GM12878 (cell line): ENCODE measurements around the gene KRTAP26-1. TPM values are rescaled to one million over a fixed set of nuclear protein-coding genes. Genes with fewer than 3 reads are reported as not detected.

ENCODE experiments used
- ATAC-seq: fragments of 200-7000 bp; cut with Tn5 transposase; 3 replicates; pipeline ENCODE4 v1.9.1; 2020; ENCODE audit warnings: mild to moderate bottlenecking, moderate library complexity
- BruUV-seq: library from RNA; stranded (reverse); fragments of 400-500 nt; replicated peaks from 2 replicates; lab custom pipeline; 2021; lab: Mats Ljungman, UMichigan
- CTCF ChIA-PET: fragments of 300-600 bp; sonication (Branson Sonifier 250); formaldehyde crosslinking; extraction: SDS; loops from one replicate; lab custom pipeline; 2021; ENCODE audit warnings: inconsistent platforms; lab: Yijun Ruan, JAX
- POLR2A ChIA-PET: fragments of 350-600 bp; formaldehyde crosslinking; extraction: SDS; loops from one replicate; lab custom pipeline; 2021; ENCODE audit warnings: inconsistent platforms; lab: Charles Lee
- RAD21 ChIA-PET: fragments of 300-600 bp; sonication (Branson Sonifier 250); formaldehyde crosslinking; loops from one replicate; lab custom pipeline; 2023; ENCODE audit warnings: antibody characterized with exemption; ENCODE audit not compliant: unreplicated experiment; lab: Charles Lee
- SMC1A ChIA-PET: fragments of 300-600 bp; sonication (Branson Sonifier 250); formaldehyde crosslinking; loops from one replicate; lab custom pipeline; 2023; ENCODE audit not compliant: unreplicated experiment, uncharacterized antibody; lab: Charles Lee
- DNase-seq: peaks from one replicate; pipeline ENCODE4 v3.0.0-alpha.2; 2011; ENCODE audit warnings: low read depth, low spot score
- FAIRE-seq: peaks from 3 replicates; lab custom pipeline; 2011; peaks lifted over from hg19 to GRCh38; lab: Jason Lieb, UNC
- H2AFZ ChIP-seq: 2 replicates; pipeline ENCODE4 v1.6.0; 2011; ENCODE audit warnings: low read depth, low read length, control low read depth; ENCODE audit not compliant: control insufficient read depth
- H3K27ac ChIP-seq: 2 replicates; pipeline ENCODE4 v1.5.1; 2011; ENCODE audit warnings: control low read depth; ENCODE audit not compliant: control insufficient read depth, insufficient read depth
- H3K27me3 ChIP-seq, 2 experiments: replicated peaks in 1 of 2; 2 replicates each; pipeline versions ENCODE4 v1.6.0 to v1.6.1; 2011; ENCODE audit warnings: low read length in 1 of 2; ENCODE audit not compliant: control insufficient read depth in 2 of 2, insufficient read depth in 2 of 2
- H3K36me3 ChIP-seq, 2 experiments: 2 replicates each; pipeline ENCODE4 v1.5.1; 2011; ENCODE audit warnings: low read length in 1 of 2; ENCODE audit not compliant: control insufficient read depth in 2 of 2, insufficient read depth in 2 of 2
- H3K4me1 ChIP-seq: 2 replicates; pipeline ENCODE4 v1.6.1; 2011; ENCODE audit warnings: mild to moderate bottlenecking, low read length, moderate library complexity, mixed read lengths; ENCODE audit not compliant: control insufficient read depth, insufficient read depth
- H3K4me2 ChIP-seq: 2 replicates; pipeline ENCODE4 v1.6.0; 2011; ENCODE audit warnings: control low read depth; ENCODE audit not compliant: control insufficient read depth, insufficient read depth
- H3K4me3 ChIP-seq: fragments of 200-600 bp; sonication (generic); 2 replicates; pipeline ENCODE4 v1.5.1; 2016
- H3K79me2 ChIP-seq: 2 replicates; pipeline ENCODE4 v1.6.0; 2011; ENCODE audit warnings: low read length; ENCODE audit not compliant: control insufficient read depth, insufficient read depth
- H3K9ac ChIP-seq: 2 replicates; pipeline ENCODE4 v1.8.0; 2011; ENCODE audit warnings: low read length, control low read depth, mixed read lengths; ENCODE audit not compliant: control insufficient read depth, insufficient read depth
- H3K9me3 ChIP-seq: replicated peaks from 3 replicates; pipeline ENCODE4 v1.5.1; 2011; ENCODE audit warnings: mild to moderate bottlenecking, low read length; ENCODE audit not compliant: control insufficient read depth, insufficient read depth
- H4K20me1 ChIP-seq: 2 replicates; pipeline ENCODE4 v1.6.0; 2011; ENCODE audit not compliant: control insufficient read depth, insufficient read depth
- CBFB ChIP-seq: IDR thresholded peaks from 2 replicates; pipeline ENCODE4 v1.6.1; 2016; ENCODE audit warnings: antibody characterized with exemption, low read depth
- CREB1 ChIP-seq: IDR thresholded peaks from 2 replicates; pipeline ENCODE4 v1.6.1; 2012; ENCODE audit warnings: low read depth, mild to moderate bottlenecking, inconsistent platforms
- CTCF ChIP-seq, 3 experiments: IDR thresholded peaks in 2 of 3; conservative IDR thresholded peaks in 1 of 3; 2 replicates each; pipeline ENCODE4 v1.5.1; 2011; ENCODE audit warnings: low read depth in 3 of 3, low read length in 3 of 3, mild to moderate bottlenecking in 3 of 3, control low read depth in 2 of 3, moderate library complexity in 2 of 3, inconsistent platforms in 1 of 3, mixed read lengths in 1 of 3; ENCODE audit not compliant: control insufficient read depth in 2 of 3, insufficient read depth in 1 of 3; ENCODE audit errors: extremely low read depth in 1 of 3
- EZH2 ChIP-seq: IDR thresholded peaks from 2 replicates; pipeline ENCODE4 v1.6.1; 2012; ENCODE audit warnings: low read depth, mild to moderate bottlenecking, control low read depth, inconsistent platforms, low read length, borderline replicate concordance; ENCODE audit not compliant: control insufficient read depth
- GABPA ChIP-seq: IDR thresholded peaks from 2 replicates; pipeline ENCODE4 v1.6.1; 2014; ENCODE audit warnings: antibody characterized with exemption, low read depth, mild to moderate bottlenecking, inconsistent platforms
- HDGF ChIP-seq: fragments of 450-650 bp; IDR thresholded peaks from 2 replicates; pipeline ENCODE4 v1.6.1; 2016; ENCODE audit warnings: antibody characterized with exemption
- MEF2A ChIP-seq: IDR thresholded peaks from 2 replicates; pipeline ENCODE4 v1.6.1; 2011; ENCODE audit warnings: low read depth, mild to moderate bottlenecking, low read length, moderate library complexity; ENCODE audit not compliant: insufficient read depth
- MYC ChIP-seq: IDR thresholded peaks from 2 replicates; pipeline ENCODE4 v1.6.1; 2011; ENCODE audit warnings: mild to moderate bottlenecking, low read length, moderate library complexity, inconsistent platforms; ENCODE audit not compliant: insufficient read depth, insufficient replicate concordance, insufficient read length, severe bottlenecking
- NFYB ChIP-seq: IDR thresholded peaks from 2 replicates; pipeline ENCODE4 v1.6.1; 2011; ENCODE audit warnings: low read depth, mild to moderate bottlenecking, low read length, improper control_type of control experiment, moderate library complexity; ENCODE audit not compliant: insufficient read depth
- NRF1 ChIP-seq: conservative IDR thresholded peaks from 2 replicates; pipeline ENCODE4 v1.6.1; 2011; ENCODE audit warnings: mild to moderate bottlenecking, low read depth, low read length, improper control_type of control experiment
- POLR2AphosphoS5 ChIP-seq: IDR thresholded peaks from 2 replicates; pipeline ENCODE4 v1.6.1; 2011; ENCODE audit warnings: mild to moderate bottlenecking, low read length, inconsistent platforms
- POU2F2 ChIP-seq: IDR thresholded peaks from 3 replicates; pipeline ENCODE4 v1.6.1; 2011; ENCODE audit warnings: low read depth, mild to moderate bottlenecking, low read length, borderline replicate concordance
- RUNX3 ChIP-seq: IDR thresholded peaks from 2 replicates; pipeline ENCODE4 v1.6.1; 2012; ENCODE audit warnings: low read length, inconsistent platforms
- SMAD1 ChIP-seq: fragments of 450-650 bp; IDR thresholded peaks from 2 replicates; pipeline ENCODE4 v1.6.1; 2018; ENCODE audit warnings: mild to moderate bottlenecking, low read depth; ENCODE audit not compliant: partially characterized antibody
- SPI1 ChIP-seq: IDR thresholded peaks from 2 replicates; pipeline ENCODE4 v1.6.1; 2011; ENCODE audit warnings: low read depth, mild to moderate bottlenecking, low read length, moderate library complexity, borderline replicate concordance; ENCODE audit not compliant: insufficient read depth
- TCF3 ChIP-seq: IDR thresholded peaks from 2 replicates; pipeline ENCODE4 v1.6.1; 2012; ENCODE audit warnings: low read depth, mild to moderate bottlenecking, low read length, borderline replicate concordance; ENCODE audit not compliant: insufficient read depth
- ZNF24 ChIP-seq: fragments of 450-650 bp; IDR thresholded peaks from 2 replicates; pipeline ENCODE4 v1.6.1; 2017; ENCODE audit warnings: antibody characterized with exemption, mild to moderate bottlenecking
- ZNF592 ChIP-seq: fragments of 450-650 bp; IDR thresholded peaks from 2 replicates; pipeline ENCODE4 v1.6.1; 2017; ENCODE audit warnings: mild to moderate bottlenecking, moderate library complexity
- WGBS: methylation state at CpG from one replicate; pipeline ENCODE4 v1.1.6; 2016; ENCODE audit warnings: low lambda C conversion rate; ENCODE audit not compliant: insufficient replicate concordance, insufficient coverage; ENCODE audit errors: missing lambda C conversion rate; 5-methylcytosine and 5-hydroxymethylcytosine counted together
- in situ Hi-C: fragments of 300-500 bp; cut with MboI; formaldehyde crosslinking; loops from 9 replicates; pipeline ENCODE4 v1.14.3; 2018; ENCODE audit warnings: mixed read lengths
- intact Hi-C: fragments of 100-400 bp; cut with micrococcal nuclease; formaldehyde crosslinking; loops from one replicate; pipeline ENCODE4 v1.14.2; 2022; ENCODE audit not compliant: unreplicated experiment
- polyA plus RNA-seq, 11 experiments: library from polyadenylated mRNA; depleted of rRNA in 4 of 11; unstranded in 6 of 11; stranded (reverse) in 5 of 11; fragments of >200 nt; fragmentation: Nextera tagmentation in 4 of 11; fragmentation: Illumina TruSeq in 1 of 11; extraction: Ambion mirVana in 4 of 11; extraction: Trizol in 1 of 11; gene quantifications; 1 replicate in 1 of 11; 2 replicates in 10 of 11; pipeline versions ENCODE4 v1.2.1 to v1.2.3, GENCODE V29; 2011 to 2016; ENCODE audit warnings: inconsistent platforms in 2 of 11, missing spikeins in 2 of 11, low read depth in 1 of 11
- total RNA-seq, 4 experiments: library from RNA; depleted of rRNA in 3 of 4; stranded (reverse); fragments of >200 nt in 3 of 4; fragmentation: Illumina TruSeq in 1 of 4; extraction: Trizol in 1 of 4; gene quantifications; 2 replicates each; pipeline versions ENCODE4 v1.2.1 to v1.2.3, GENCODE V29; 2013 to 2021

KRTAP26-1 gene
- total and polyA plus RNA-seq, 10 of the 15 experiments (the other 5 are each of a cell fraction or from before 2014, with no cell fraction given): not detected

GRCh38 chr21:30336596-30336995, 16.5 kb upstream of the KRTAP26-1 start:
- H3K27ac ChIP-seq: no peak overlapping the region
- no peaks in the 10 kb centered on the region for H3K27me3 ChIP-seq
- BruUV-seq: no TSS peak
- no peaks in the 10 kb centered on the region for H3K9me3 ChIP-seq
- CTCF ChIA-PET: no interaction called here
- no peaks in the 10 kb centered on the region for H4K20me1 ChIP-seq
- H3K4me1 ChIP-seq: no peaks in the 10 kb centered on the region
- RAD21 ChIA-PET: no interaction called here
- TF ChIP-seq RUNX3 (no peak), EZH2 (no peak), POU2F2 (no peak), TCF3 (no peak), CBFB (no peak), CREB1 (no peak), ZNF24 (no peak), ZNF592 (no peak), MEF2A (no peak), SPI1 (no peak), HDGF (no peak), NRF1 (no peak), GABPA (no peak), SMAD1 (no peak), NFYB (no peak), POLR2AphosphoS5 (no peak), MYC (no peak), CTCF (IDR thresholded peaks at IDR 0.05 in 2 of 3, conservative IDR thresholded peaks at IDR 0.05 in 1 of 3; ENCODE audit: control insufficient read depth in 2 of 3, extremely low read depth in 1 of 3, insufficient read depth in 1 of 3, low read depth in 3 of 3, low read length in 3 of 3) (no peak)
- 5% methylated on average over 2 of the region's 2 CpGs for WGBS
- SMC1A ChIA-PET: interaction anchor here (0.6 kb wide), 1 partner anchor 292 kb away, joined by 3 read pairs; no protein-coding TSS in a partner anchor
- H3K79me2 ChIP-seq: no peaks in the 10 kb centered on the region
- ATAC-seq (no peak), FAIRE-seq (no peak), DNase-seq (no peak)
- POLR2A ChIA-PET: no interaction called here
- no peak overlapping the region for H3K9ac ChIP-seq
- no peak overlapping the region for H3K4me3 ChIP-seq
- no peak overlapping the region for H3K4me2 ChIP-seq
- in situ Hi-C loops: loop anchor here (5.0 kb wide), 1 partner anchor 746 kb away; no protein-coding TSS in a partner anchor
- no peaks in the 10 kb centered on the region for H3K36me3 ChIP-seq
- H2AFZ ChIP-seq: no peak overlapping the region
- intact Hi-C loops: no loop called here
